SK-N-SH (cell line): ENCODE measurements around the gene DNAJC17. TPM values are rescaled to one million over a fixed set of nuclear protein-coding genes. Genes with fewer than 3 reads are reported as not detected.

Experiments used
- CTCF ChIA-PET: fragments of 300-600, 350-600 bp; formaldehyde crosslinking; extraction: SDS; loops from one replicate; lab custom pipeline; 2021; lab: Yijun Ruan, JAX
- POLR2A ChIA-PET: fragments of 350-600 bp; sonication (Branson Sonifier 250); formaldehyde crosslinking; extraction: SDS; loops from one replicate; lab custom pipeline; 2020; ENCODE audit warnings: antibody characterized with exemption, inconsistent platforms; lab: Yijun Ruan, JAX
- DNase-seq: peaks from one replicate; pipeline ENCODE4 v3.0.0; 2012
- H2AFZ ChIP-seq: fragments of 200-600 bp; sonication (generic); 2 replicates; pipeline ENCODE4 v1.8.1; 2016; ENCODE audit warnings: antibody characterized with exemption, mild to moderate bottlenecking, low read depth
- H3F3A ChIP-seq: fragments of 200-600 bp; sonication (generic); replicated peaks from 2 replicates; pipeline ENCODE3; 2016; ENCODE audit warnings: antibody characterized with exemption, mild to moderate bottlenecking; ENCODE audit not compliant: insufficient read depth
- H3K27ac ChIP-seq, 2 experiments: fragments of 200-500 bp in 1 of 2; fragments of 200-600 bp in 1 of 2; sonication (Bioruptor generic) in 1 of 2; sonication (generic), shearing (Covaris generic) in 1 of 2; 2 replicates each; pipeline versions ENCODE4 v1.5.1 to v1.6.1; 2014 to 2016; ENCODE audit warnings: low read depth in 2 of 2, inconsistent platforms in 1 of 2, low read length in 1 of 2, mild to moderate bottlenecking in 1 of 2, mixed read lengths in 1 of 2
- H3K27me3 ChIP-seq: fragments of 200-600 bp; sonication (generic), shearing (Covaris generic); 2 replicates; pipeline ENCODE4 v1.6.1; 2016; ENCODE audit warnings: mixed run types; ENCODE audit not compliant: insufficient read depth
- H3K36me3 ChIP-seq, 2 experiments: fragments of 200-500 bp in 1 of 2; fragments of 200-600 bp in 1 of 2; sonication (Bioruptor generic) in 1 of 2; sonication (generic) in 1 of 2; replicated peaks in 1 of 2; 2 replicates each; pipeline versions ENCODE3 to v1.5.1; 2014 to 2016; ENCODE audit warnings: low read length in 1 of 2, mild to moderate bottlenecking in 1 of 2; ENCODE audit not compliant: insufficient read depth in 2 of 2, control insufficient read depth in 1 of 2
- H3K4me1 ChIP-seq, 2 experiments: fragments of 200-500 bp in 1 of 2; fragments of 200-600 bp in 1 of 2; sonication (Bioruptor generic) in 1 of 2; sonication (generic), shearing (Covaris generic) in 1 of 2; 2 replicates each; pipeline versions ENCODE4 v1.5.1 to v1.6.1; 2014 to 2016; ENCODE audit warnings: low read depth in 1 of 2, low read length in 1 of 2, mixed run types in 1 of 2; ENCODE audit not compliant: insufficient read depth in 2 of 2, control insufficient read depth in 1 of 2
- H3K4me2 ChIP-seq: fragments of 200-600 bp; sonication (generic), shearing (Covaris generic); 2 replicates; pipeline ENCODE4 v1.6.1; 2017; ENCODE audit warnings: mixed run types
- H3K4me3 ChIP-seq, 2 experiments: fragments of 200-500 bp in 1 of 2; fragments of 200-600 bp in 1 of 2; sonication (Bioruptor generic) in 1 of 2; sonication (generic), shearing (Covaris generic) in 1 of 2; 2 replicates each; pipeline versions ENCODE4 v1.5.1 to v1.8.1; 2014 to 2016; ENCODE audit warnings: low read depth in 2 of 2, inconsistent platforms in 1 of 2, low read length in 1 of 2, mild to moderate bottlenecking in 1 of 2, mixed read lengths in 1 of 2, moderate library complexity in 1 of 2
- H3K79me2 ChIP-seq: fragments of 200-600 bp; sonication (generic); 2 replicates; pipeline ENCODE4 v1.8.1; 2017; ENCODE audit warnings: mild to moderate bottlenecking; ENCODE audit not compliant: insufficient read depth
- H3K9ac ChIP-seq: fragments of 200-600 bp; sonication (generic); 2 replicates; pipeline ENCODE4 v1.6.1; 2017; ENCODE audit warnings: mixed run types
- H3K9me2 ChIP-seq: fragments of 200-600 bp; sonication (generic); 2 replicates; pipeline ENCODE4 v1.6.1; 2017; ENCODE audit warnings: mixed run types
- H3K9me3 ChIP-seq: fragments of 200-600 bp; sonication (generic); 2 replicates; pipeline ENCODE4 v1.6.1; 2017; ENCODE audit warnings: mixed run types, mild to moderate bottlenecking, moderate library complexity
- H4K20me1 ChIP-seq: fragments of 200-600 bp; sonication (generic); 2 replicates; pipeline ENCODE4 v1.6.1; 2017; ENCODE audit warnings: mild to moderate bottlenecking, mixed run types; ENCODE audit not compliant: insufficient read depth
- CHD2 ChIP-seq: fragments of 150-350 bp; IDR thresholded peaks from 2 replicates; pipeline ENCODE4 v1.6.1; 2018; ENCODE audit warnings: low read length; ENCODE audit not compliant: partially characterized antibody
- EP300 ChIP-seq, 2 experiments: IDR thresholded peaks; 2 replicates each; pipeline versions ENCODE4 v1.4.0 to v1.6.1; 2012; ENCODE audit warnings: borderline replicate concordance in 1 of 2, low read depth in 1 of 2, low read length in 1 of 2
- FOXJ3 ChIP-seq: sonication (generic); formaldehyde crosslinking; IDR thresholded peaks from 2 replicates; pipeline ENCODE4 v1.5.1; 2020; ENCODE audit warnings: mild to moderate bottlenecking, missing genetic modification reagents
- JUND ChIP-seq: IDR thresholded peaks from 2 replicates; pipeline ENCODE4 v1.4.0; 2012
- MXI1 ChIP-seq: IDR thresholded peaks from 2 replicates; pipeline ENCODE4 v1.6.1; 2012; ENCODE audit warnings: mild to moderate bottlenecking, low read depth, low read length, improper control_type of control experiment
- TAF1 ChIP-seq: IDR thresholded peaks from 2 replicates; pipeline ENCODE4 v1.6.1; 2012; ENCODE audit warnings: low read depth, mild to moderate bottlenecking, low read length, moderate library complexity, borderline replicate concordance
- WGBS: methylation state at CpG from one replicate; pipeline ENCODE4 v1.1.6; 2017; ENCODE audit warnings: low lambda C conversion rate; 5-methylcytosine and 5-hydroxymethylcytosine counted together
- polyA plus RNA-seq, 3 experiments: library from polyadenylated mRNA; depleted of rRNA; stranded (reverse); fragments of >200 nt; gene quantifications; 2 replicates each; pipeline ENCODE4 v1.2.3, GENCODE V29; 2012
- small RNA-seq, 7 experiments: library from RNA; depleted of rRNA; stranded (forward); fragments of <200 nt; gene quantifications; one replicate each; pipeline ENCODE3, GENCODE V24; 2012
- TF ChIP-seq, protein P1 (sequence below): IDR thresholded peaks from 2 replicates; pipeline ENCODE4 v1.4.0; 2012; ENCODE audit warnings: low read depth, borderline replicate concordance
- TF ChIP-seq, protein P2 (sequence below): fragments of 200-600 bp; sonication (generic); IDR thresholded peaks from 2 replicates; pipeline ENCODE4 v1.6.1; 2017; ENCODE audit warnings: antibody characterized with exemption, mild to moderate bottlenecking, moderate library complexity

The DNAJC17 gene
- polyA plus RNA-seq, 1 of the 3 experiments (the other 2 are of a cell fraction), result 61.6 TPM

DNA sequence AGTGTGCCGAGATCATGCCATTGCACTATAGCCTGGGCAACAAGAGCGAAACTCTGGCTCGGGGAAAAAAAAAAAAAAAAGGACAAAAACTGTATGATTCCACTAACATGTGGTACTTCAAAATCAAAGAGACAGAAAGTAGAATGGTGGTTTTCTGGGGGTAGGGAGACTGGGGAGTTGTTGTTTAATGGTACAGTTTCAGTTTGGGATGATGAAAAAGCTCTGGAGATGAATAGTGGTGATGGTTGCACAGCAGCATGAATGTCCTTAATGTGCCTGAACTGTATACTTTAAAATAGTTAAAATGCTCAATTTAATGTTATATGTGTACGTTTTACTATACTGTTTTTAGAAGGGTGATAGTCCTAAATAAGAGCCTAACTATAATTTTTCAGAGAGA lies 84.9 kb downstream of the DNAJC17 start (continued):
- TF ChIP-seq, protein P1, sequence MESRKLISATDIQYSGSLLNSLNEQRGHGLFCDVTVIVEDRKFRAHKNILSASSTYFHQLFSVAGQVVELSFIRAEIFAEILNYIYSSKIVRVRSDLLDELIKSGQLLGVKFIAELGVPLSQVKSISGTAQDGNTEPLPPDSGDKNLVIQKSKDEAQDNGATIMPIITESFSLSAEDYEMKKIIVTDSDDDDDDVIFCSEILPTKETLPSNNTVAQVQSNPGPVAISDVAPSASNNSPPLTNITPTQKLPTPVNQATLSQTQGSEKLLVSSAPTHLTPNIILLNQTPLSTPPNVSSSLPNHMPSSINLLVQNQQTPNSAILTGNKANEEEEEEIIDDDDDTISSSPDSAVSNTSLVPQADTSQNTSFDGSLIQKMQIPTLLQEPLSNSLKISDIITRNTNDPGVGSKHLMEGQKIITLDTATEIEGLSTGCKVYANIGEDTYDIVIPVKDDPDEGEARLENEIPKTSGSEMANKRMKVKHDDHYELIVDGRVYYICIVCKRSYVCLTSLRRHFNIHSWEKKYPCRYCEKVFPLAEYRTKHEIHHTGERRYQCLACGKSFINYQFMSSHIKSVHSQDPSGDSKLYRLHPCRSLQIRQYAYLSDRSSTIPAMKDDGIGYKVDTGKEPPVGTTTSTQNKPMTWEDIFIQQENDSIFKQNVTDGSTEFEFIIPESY, result no peak
- TF ChIP-seq FOXJ3 (CRISPR knock-in tag) (no peak), MXI1 (no peak)
- TF ChIP-seq, all 33 proteins: peak for 0

DNA sequence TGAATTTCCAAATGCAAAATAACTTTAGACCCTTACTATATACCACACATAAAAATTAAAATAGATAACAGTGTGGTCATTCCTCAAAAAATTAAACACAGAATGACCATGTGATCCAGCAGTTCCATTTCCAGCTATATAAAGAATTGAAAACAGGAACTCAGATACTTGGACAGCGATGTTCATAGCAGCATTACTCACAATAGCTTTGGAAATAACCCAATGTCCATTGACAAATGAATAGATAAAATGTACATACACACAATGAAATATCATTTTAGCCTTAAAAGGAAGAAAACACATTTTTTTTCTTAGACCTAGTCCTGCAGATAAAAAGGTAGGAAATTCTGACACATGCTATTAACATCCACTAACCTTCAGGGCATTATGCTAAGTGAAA lies 85.6 kb downstream of the DNAJC17 start:
- Histone ChIP-seq H3K4me2 (no peak overlapping the region), H3K9me2 (no peaks in the 10 kb centered on the region), H3K4me1 (peaks cover 0 to 8% of the 10 kb centered on the region in 2 experiments; a peak in 1 of 4 replicates), H3K36me3 (peaks cover 2 to 15% of the 10 kb centered on the region in 2 experiments), H3K9ac (no peak overlapping the region), H3K27me3 (no peaks in the 10 kb centered on the region), H3K27ac (no peak overlapping the region), H2AFZ (no peak overlapping the region), H3K4me3 (no peak overlapping the region), H3K9me3 (no peaks in the 10 kb centered on the region), H3K79me2 (no peaks in the 10 kb centered on the region), H4K20me1 (no peaks in the 10 kb centered on the region), H3F3A (peaks cover 13% of the 10 kb centered on the region)
- TF ChIP-seq JUND (no peak), EP300 (IDR thresholded peaks at IDR 0.05; ENCODE audit: borderline replicate concordance in 1 of 2, low read depth in 1 of 2, low read length in 1 of 2) (no peak), TAF1 (no peak), FOXJ3 (CRISPR knock-in tag) (no peak), CHD2 (no peak)
- POLR2A ChIA-PET, result interaction anchor here (0.6 to 0.7 kb wide), 2 partner anchors 46 to 111 kb away, joined by 3 to 4 read pairs; no protein-coding TSS in a partner anchor
- DNase-seq, result no peak
- WGBS, result 93% methylated on average over 1 of the region's 1 CpG
- CTCF ChIA-PET, result interaction anchor here (0.8 to 1.6 kb wide), 3 partner anchors 45 to 61 kb away, joined by 3 to 5 read pairs (median 4); no protein-coding TSS in a partner anchor

DNA sequence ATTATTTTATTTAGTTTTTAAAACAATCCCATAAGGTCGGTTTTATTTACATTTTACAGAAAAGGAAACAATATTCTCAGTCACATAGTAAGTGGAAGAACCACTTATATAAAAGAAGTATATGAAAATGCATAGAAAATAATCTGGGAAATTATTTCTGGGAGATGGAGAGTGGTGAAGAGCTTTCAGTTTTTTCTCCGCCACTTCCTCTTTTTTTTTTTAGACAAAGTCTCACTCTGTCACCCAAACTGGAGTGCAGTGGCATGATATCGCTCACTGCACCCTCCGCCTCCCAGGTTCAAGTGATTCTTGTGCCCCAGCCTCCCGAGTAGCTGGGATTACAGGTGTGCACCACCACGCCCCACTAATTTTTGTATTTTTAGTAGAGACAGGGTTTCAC lies 91.1 kb downstream of the DNAJC17 start:
- Histone ChIP-seq H3K4me3 (no peak overlapping the region), H4K20me1 (no peaks in the 10 kb centered on the region), H3F3A (peaks cover 16% of the 10 kb centered on the region), H3K9me3 (no peaks in the 10 kb centered on the region)
- POLR2A ChIA-PET, result no interaction called here
- WGBS, result 89% methylated on average over 6 of the region's 6 CpGs
- TF ChIP-seq, protein P2, sequence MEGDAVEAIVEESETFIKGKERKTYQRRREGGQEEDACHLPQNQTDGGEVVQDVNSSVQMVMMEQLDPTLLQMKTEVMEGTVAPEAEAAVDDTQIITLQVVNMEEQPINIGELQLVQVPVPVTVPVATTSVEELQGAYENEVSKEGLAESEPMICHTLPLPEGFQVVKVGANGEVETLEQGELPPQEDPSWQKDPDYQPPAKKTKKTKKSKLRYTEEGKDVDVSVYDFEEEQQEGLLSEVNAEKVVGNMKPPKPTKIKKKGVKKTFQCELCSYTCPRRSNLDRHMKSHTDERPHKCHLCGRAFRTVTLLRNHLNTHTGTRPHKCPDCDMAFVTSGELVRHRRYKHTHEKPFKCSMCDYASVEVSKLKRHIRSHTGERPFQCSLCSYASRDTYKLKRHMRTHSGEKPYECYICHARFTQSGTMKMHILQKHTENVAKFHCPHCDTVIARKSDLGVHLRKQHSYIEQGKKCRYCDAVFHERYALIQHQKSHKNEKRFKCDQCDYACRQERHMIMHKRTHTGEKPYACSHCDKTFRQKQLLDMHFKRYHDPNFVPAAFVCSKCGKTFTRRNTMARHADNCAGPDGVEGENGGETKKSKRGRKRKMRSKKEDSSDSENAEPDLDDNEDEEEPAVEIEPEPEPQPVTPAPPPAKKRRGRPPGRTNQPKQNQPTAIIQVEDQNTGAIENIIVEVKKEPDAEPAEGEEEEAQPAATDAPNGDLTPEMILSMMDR, result no peak
- TF ChIP-seq, all 33 proteins: peak for 0
- CTCF ChIA-PET, result no interaction called here
- Histone ChIP-seq H3K4me2 (no peak overlapping the region), H2AFZ (no peak overlapping the region), H3K9ac (no peak overlapping the region), H3K36me3 (peaks cover 2 to 22% of the 10 kb centered on the region in 2 experiments), H3K79me2 (no peaks in the 10 kb centered on the region), H3K4me1 (no peaks in the 10 kb centered on the region), H3K27me3 (no peaks in the 10 kb centered on the region), H3K27ac (no peak overlapping the region), H3K9me2 (no peaks in the 10 kb centered on the region)
- DNase-seq, result no peak

Small RNA genes within 50 kb of the gene (small RNA-seq; reads per million reads assigned to genes)
- 0 to 0.10 (median 0) reads per million in 7 experiments for gene SUMO2P15

Other genes with a start within 250 kb of the DNAJC17 start
- gene CCDC32, start 242.4 kb downstream of the DNAJC17 start, polyA plus RNA-seq (2012; rRNA removed), result 7.4 and 8.2 TPM in 2 replicates
- gene RPUSD2, start 238.2 kb downstream of the DNAJC17 start, polyA plus RNA-seq (2012; rRNA removed), result 10.3 and 10.8 TPM in 2 replicates
- 1.6 and 2.0 TPM in 2 replicates for gene KNL1, start 213.2 kb downstream of the DNAJC17 start, polyA plus RNA-seq (2012; rRNA removed)
- gene RAD51, start 112.3 kb downstream of the DNAJC17 start, polyA plus RNA-seq (2012; rRNA removed), result 6.6 and 7.6 TPM in 2 replicates
- gene RMDN3, start 52.2 kb downstream of the DNAJC17 start, polyA plus RNA-seq (2012; rRNA removed), result 30.0 and 33.0 TPM in 2 replicates
- 0.60 and 0.67 TPM in 2 replicates for gene GCHFR, start 43.4 kb downstream of the DNAJC17 start, polyA plus RNA-seq (2012; rRNA removed)
- gene C15orf62, start 37.5 kb downstream of the DNAJC17 start, polyA plus RNA-seq (2012; rRNA removed), result 0.06 TPM in 1 of 2 replicates, not detected in the other
- 35.5 and 37.8 TPM in 2 replicates for gene ZFYVE19, start 384 bp downstream of the DNAJC17 start, polyA plus RNA-seq (2012; rRNA removed)
- not detected in 2 replicates for gene PPP1R14D, start 21.2 kb upstream of the DNAJC17 start, polyA plus RNA-seq (2012; rRNA removed)
- gene SPINT1, start 36.6 kb upstream of the DNAJC17 start, polyA plus RNA-seq (2012; rRNA removed), result 0.58 and 2.0 TPM in 2 replicates
- gene RHOV, start 66.8 kb upstream of the DNAJC17 start, polyA plus RNA-seq (2012; rRNA removed), result 0.49 and 0.62 TPM in 2 replicates
- gene VPS18, start 87.0 kb upstream of the DNAJC17 start, polyA plus RNA-seq (2012; rRNA removed), result 13.5 and 14.1 TPM in 2 replicates
- 0.03 TPM in 2 replicates for gene DLL4, start 121.9 kb upstream of the DNAJC17 start, polyA plus RNA-seq (2012; rRNA removed)
- gene CHAC1, start 146.0 kb upstream of the DNAJC17 start, polyA plus RNA-seq (2012; rRNA removed), result 9.3 and 12.3 TPM in 2 replicates